ENCODE data around the gene CAB39L. TPM values are rescaled to one million over a fixed set of nuclear protein-coding genes. Genes with fewer than 3 reads are reported as not detected.
A peak's percentile ranks its signal among the peaks of the same experiment; 100 is the strongest.
"Not testable (repeated sequence)": the region's sequence is repeated elsewhere in the genome, so short reads cannot be mapped to it uniquely, and the experiment has no call there.

CAB39L gene
- total RNA-seq, 3 donors from 2014 or later (not counting 1 experiment from before 2014, with no cell fraction given): 4.4 to 6.5 (median 6.0) TPM

- DNase-seq (no peak), ATAC-seq (no peak)
- TF ChIP-seq CTCF (IDR thresholded peaks at IDR 0.05): no peak
- Histone ChIP-seq H3K36me3 (ENCODE audit: control insufficient read depth, insufficient read depth, low read length) (no peaks in the 10 kb centered on the region), H3K27me3 (ENCODE audit: control insufficient read depth, insufficient read depth, low read length) (no peaks in the 10 kb centered on the region), H3K9me3 (ENCODE audit: control insufficient read depth, insufficient read depth, low read length) (no peaks in the 10 kb centered on the region), H3K4me1 (ENCODE audit: control insufficient read depth, insufficient read depth, low read length) (peaks cover 5% of the 10 kb centered on the region), H3K27ac (ENCODE audit: low read length) (no peak overlapping the region), H3K4me3 (ENCODE audit: low read length) (no peak overlapping the region)
- no peaks in the 10 kb centered on the region for H3K27me3 Mint-ChIP-seq (ENCODE audit: low read depth in 2 of 2)
- WGBS (ENCODE audit: insufficient coverage): 96% methylated on average over 2 of the region's 2 CpGs
- no peaks in the 10 kb centered on the region for H3K36me3 Mint-ChIP-seq
- H3K4me1 Mint-ChIP-seq: peaks cover 6 to 13% of the 10 kb centered on the region in 2 donors
- H3K9me3 Mint-ChIP-seq: no peaks in the 10 kb centered on the region
- intact Hi-C loops (cut with micrococcal nuclease): no loop called here
- H3K4me3 Mint-ChIP-seq: no peak overlapping the region
- no peak overlapping the region for H3K27ac Mint-ChIP-seq
Observed at GRCh38 chr13:49296659-49297058, 147.2 kb downstream of the CAB39L start.

- intact Hi-C loops (cut with micrococcal nuclease): no loop called here
- Mint-ChIP-seq H3K9me3 (no peaks in the 10 kb centered on the region), H3K4me1 (peaks cover 0 to 6% of the 10 kb centered on the region in 2 donors), H3K36me3 (no peaks in the 10 kb centered on the region), H3K27me3 (ENCODE audit: low read depth in 2 of 2) (no peaks in the 10 kb centered on the region), H3K4me3 (no peak overlapping the region), H3K27ac (no peak overlapping the region)
- H3K4me1 ChIP-seq (ENCODE audit: control insufficient read depth, insufficient read depth, low read length): no peaks in the 10 kb centered on the region
- WGBS (ENCODE audit: insufficient coverage): 92% methylated on average over 6 of the region's 6 CpGs
- no peak overlapping the region for H3K4me3 ChIP-seq (ENCODE audit: low read length)
- no peaks in the 10 kb centered on the region for H3K27me3 ChIP-seq (ENCODE audit: control insufficient read depth, insufficient read depth, low read length)
- H3K9me3 ChIP-seq (ENCODE audit: control insufficient read depth, insufficient read depth, low read length): no peaks in the 10 kb centered on the region
- no peaks in the 10 kb centered on the region for H3K36me3 ChIP-seq (ENCODE audit: control insufficient read depth, insufficient read depth, low read length)
- H3K27ac ChIP-seq (ENCODE audit: low read length): no peak overlapping the region
- DNase-seq: no peak
- no peak for ATAC-seq
- TF ChIP-seq CTCF (IDR thresholded peaks at IDR 0.05): no peak
Observed at GRCh38 chr13:49295244-49295643, 148.6 kb downstream of the CAB39L start.

GRCh38 chr13:49294723-49295122 is 149.1 kb downstream of the CAB39L start:
- H3K27ac ChIP-seq (ENCODE audit: low read length); H3K27me3 ChIP-seq (ENCODE audit: control insufficient read depth, insufficient read depth, low read length); H3K4me1 ChIP-seq (ENCODE audit: control insufficient read depth, insufficient read depth, low read length); H3K4me1 Mint-ChIP-seq; intact Hi-C loops (cut with micrococcal nuclease); H3K27me3 Mint-ChIP-seq (ENCODE audit: low read depth in 2 of 2); H3K9me3 ChIP-seq (ENCODE audit: control insufficient read depth, insufficient read depth, low read length); H3K36me3 ChIP-seq (ENCODE audit: control insufficient read depth, insufficient read depth, low read length); H3K36me3 Mint-ChIP-seq; ATAC-seq; H3K4me3 ChIP-seq (ENCODE audit: low read length); DNase-seq; H3K4me3 Mint-ChIP-seq; H3K27ac Mint-ChIP-seq; H3K9me3 Mint-ChIP-seq: not testable (repeated sequence)
- 94% methylated on average over 4 of the region's 6 CpGs for WGBS (ENCODE audit: insufficient coverage)

DNA sequence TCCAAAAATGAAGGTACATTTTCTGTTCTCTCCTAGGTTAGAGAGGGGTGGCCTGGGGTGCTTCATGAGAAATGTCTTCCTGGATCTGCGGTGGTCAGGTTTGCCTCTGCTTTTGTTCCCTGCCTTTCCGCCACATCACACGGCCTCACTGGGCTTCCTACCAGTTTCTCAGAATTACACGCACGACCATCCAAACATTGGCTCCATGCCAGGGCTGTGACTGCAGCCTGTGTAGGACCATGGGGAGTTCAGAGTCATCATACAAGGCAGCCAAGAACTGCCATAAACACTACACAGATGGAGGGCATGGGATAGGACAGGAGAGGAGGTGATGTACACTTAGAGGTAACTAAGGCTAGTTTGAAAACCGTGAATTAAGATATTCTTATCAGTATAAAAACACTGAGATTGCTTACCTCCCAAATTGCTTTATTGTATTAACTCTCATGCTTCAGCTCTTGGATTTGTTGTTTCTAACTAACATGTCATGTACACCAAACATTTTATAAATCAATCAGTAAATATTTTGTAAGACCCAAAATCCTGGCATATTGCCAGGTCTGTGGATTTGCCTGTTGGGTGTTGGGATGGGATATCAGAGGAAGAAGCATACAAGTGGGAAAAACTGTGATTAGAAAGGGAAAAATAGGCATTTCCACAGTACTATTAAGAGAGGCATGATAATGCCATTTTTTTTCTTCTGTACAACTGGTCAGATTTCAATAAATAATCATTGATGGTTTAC is 150.9 kb downstream of the CAB39L start:
- H3K27me3 ChIP-seq (ENCODE audit: control insufficient read depth, insufficient read depth, low read length): no peaks in the 10 kb centered on the region
- H3K4me3 ChIP-seq (ENCODE audit: low read length): no peak overlapping the region
- no peak for TF ChIP-seq CTCF (IDR thresholded peaks at IDR 0.05)
- Mint-ChIP-seq H3K9me3 (no peaks in the 10 kb centered on the region), H3K27ac (peak overlapping the region in 1 of 2 donors; percentile 55), H3K36me3 (no peaks in the 10 kb centered on the region), H3K27me3 (ENCODE audit: low read depth in 2 of 2) (no peaks in the 10 kb centered on the region), H3K4me3 (no peak overlapping the region), H3K4me1 (peaks cover 0 to 6% of the 10 kb centered on the region in 2 donors)
- H3K4me1 ChIP-seq (ENCODE audit: control insufficient read depth, insufficient read depth, low read length): no peaks in the 10 kb centered on the region
- no peak overlapping the region for H3K27ac ChIP-seq (ENCODE audit: low read length)
- H3K9me3 ChIP-seq (ENCODE audit: control insufficient read depth, insufficient read depth, low read length): no peaks in the 10 kb centered on the region
- DNase-seq: peak in 1 of 2 donors; percentile 20
- ATAC-seq: no peak
- WGBS (ENCODE audit: insufficient coverage): 43% methylated on average over 6 of the region's 6 CpGs
- no peaks in the 10 kb centered on the region for H3K36me3 ChIP-seq (ENCODE audit: control insufficient read depth, insufficient read depth, low read length)
- intact Hi-C loops (cut with micrococcal nuclease): no loop called here

All from natural killer cell (primary cell).